NT2/D1 (cell line): Measurements from ENCODE around the gene KLF15.
A peak's percentile ranks its signal among the peaks of the same experiment; 100 is the strongest.

Experiments used
- DNase-seq: peaks from one replicate; pipeline ENCODE4 v3.0.0-alpha.2; 2011; ENCODE audit warnings: low read depth, low spot score
- H3K27me3 ChIP-seq: 2 replicates; pipeline ENCODE4 v1.6.0; 2011; ENCODE audit warnings: mild to moderate bottlenecking; ENCODE audit not compliant: insufficient read length, insufficient read depth
- H3K36me3 ChIP-seq: 2 replicates; pipeline ENCODE4 v1.6.1; 2011; ENCODE audit warnings: mild to moderate bottlenecking, low read length, mixed read lengths; ENCODE audit not compliant: insufficient read depth, insufficient read length
- H3K4me1 ChIP-seq: 2 replicates; pipeline ENCODE4 v1.5.1; 2011; ENCODE audit not compliant: insufficient read depth, insufficient read length
- H3K4me3 ChIP-seq: 2 replicates; pipeline ENCODE4 v1.5.1; 2011; ENCODE audit warnings: low read depth; ENCODE audit not compliant: insufficient read length
- H3K9ac ChIP-seq: 2 replicates; pipeline ENCODE4 v1.6.0; 2011; ENCODE audit warnings: low read depth; ENCODE audit not compliant: insufficient read length
- H3K9me3 ChIP-seq: 2 replicates; pipeline ENCODE4 v1.5.1; 2011; ENCODE audit warnings: mild to moderate bottlenecking, low read length; ENCODE audit not compliant: insufficient read depth
- SUZ12 ChIP-seq: IDR thresholded peaks from 2 replicates; pipeline ENCODE4 v1.6.1; 2011; ENCODE audit not compliant: insufficient read length, insufficient read depth; ENCODE audit errors: extremely low read depth
- YY1 ChIP-seq: IDR thresholded peaks from 2 replicates; pipeline ENCODE4 v1.6.1; 2011; ENCODE audit not compliant: insufficient read length, insufficient read depth
- ZNF274 ChIP-seq: IDR thresholded peaks from 2 replicates; pipeline ENCODE4 v1.6.1; 2011; ENCODE audit warnings: mild to moderate bottlenecking, low read depth, low read length

KLF15 gene

DNA sequence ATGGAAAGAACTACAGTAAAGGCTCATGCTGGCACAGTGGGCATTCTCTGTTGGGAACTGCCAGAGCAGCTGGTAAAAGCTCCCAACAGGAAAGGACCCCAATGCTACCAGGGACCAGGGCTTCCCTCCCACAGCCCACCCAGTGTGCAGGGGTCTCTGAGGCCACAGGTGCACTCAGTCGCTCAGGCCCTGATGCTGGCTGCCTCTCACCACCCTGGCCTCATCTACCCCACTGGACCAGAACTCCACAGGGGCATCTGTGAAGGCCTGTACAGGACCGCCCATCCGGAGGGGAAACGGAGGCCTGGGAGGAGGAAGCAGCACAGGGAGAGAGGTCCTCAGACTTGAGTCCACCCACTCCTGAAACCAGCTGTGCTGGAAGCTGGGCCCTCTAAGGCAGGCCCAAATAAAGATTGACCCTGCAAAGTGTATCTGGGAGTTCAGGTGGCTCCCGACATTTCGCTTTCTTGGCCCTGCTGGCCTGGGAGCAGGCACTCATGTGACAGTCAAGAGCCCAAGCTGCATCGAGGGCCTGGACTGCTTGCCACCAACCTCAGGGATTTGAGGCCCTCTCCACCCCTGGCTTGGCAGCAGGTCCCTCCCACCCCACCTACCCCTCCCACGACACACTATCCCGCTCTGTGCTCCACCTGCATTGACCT, 12.7 kb downstream of the KLF15 start:
- DNase-seq = no peak

DNA sequence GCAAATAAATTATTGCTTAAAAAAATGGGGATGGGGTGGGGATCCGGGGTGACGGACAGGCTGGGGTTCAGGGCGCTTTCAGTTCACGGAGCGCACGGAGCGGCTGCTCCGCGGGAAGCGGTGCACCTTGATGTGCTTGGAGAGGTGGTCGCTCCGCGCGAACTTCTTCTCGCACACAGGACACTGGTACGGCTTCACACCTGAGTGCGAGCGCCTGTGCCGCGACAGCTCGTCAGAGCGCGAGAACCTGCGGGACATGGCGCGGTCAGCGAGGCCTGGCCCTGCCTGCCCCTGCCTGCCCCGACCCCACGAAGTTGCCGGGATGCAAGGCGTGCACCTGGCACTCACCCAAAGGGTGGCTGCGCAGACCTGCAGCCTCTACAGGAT, 13.6 kb downstream of the KLF15 start:
- H3K9ac ChIP-seq = peak overlapping the region; percentile 44
- no peaks in the 10 kb centered on the region for H3K36me3 ChIP-seq
- no peaks in the 10 kb centered on the region for H3K9me3 ChIP-seq
- H3K4me3 ChIP-seq = no peak overlapping the region
- peaks cover 5% of the 10 kb centered on the region for H3K4me1 ChIP-seq
- DNase-seq = no peak
- H3K27me3 ChIP-seq = no peaks in the 10 kb centered on the region
- no peak for TF ChIP-seq YY1
- no peak for TF ChIP-seq SUZ12
- TF ChIP-seq ZNF274 = no peak

More for the DNA sequence above, 12.7 kb downstream of the KLF15 start:
- TF ChIP-seq YY1 (no peak), SUZ12 (no peak), ZNF274 (no peak)
- Histone ChIP-seq H3K9ac (no peak overlapping the region), H3K27me3 (no peaks in the 10 kb centered on the region), H3K4me1 (peaks cover 8% of the 10 kb centered on the region), H3K36me3 (no peaks in the 10 kb centered on the region), H3K4me3 (no peak overlapping the region), H3K9me3 (no peaks in the 10 kb centered on the region)

DNA sequence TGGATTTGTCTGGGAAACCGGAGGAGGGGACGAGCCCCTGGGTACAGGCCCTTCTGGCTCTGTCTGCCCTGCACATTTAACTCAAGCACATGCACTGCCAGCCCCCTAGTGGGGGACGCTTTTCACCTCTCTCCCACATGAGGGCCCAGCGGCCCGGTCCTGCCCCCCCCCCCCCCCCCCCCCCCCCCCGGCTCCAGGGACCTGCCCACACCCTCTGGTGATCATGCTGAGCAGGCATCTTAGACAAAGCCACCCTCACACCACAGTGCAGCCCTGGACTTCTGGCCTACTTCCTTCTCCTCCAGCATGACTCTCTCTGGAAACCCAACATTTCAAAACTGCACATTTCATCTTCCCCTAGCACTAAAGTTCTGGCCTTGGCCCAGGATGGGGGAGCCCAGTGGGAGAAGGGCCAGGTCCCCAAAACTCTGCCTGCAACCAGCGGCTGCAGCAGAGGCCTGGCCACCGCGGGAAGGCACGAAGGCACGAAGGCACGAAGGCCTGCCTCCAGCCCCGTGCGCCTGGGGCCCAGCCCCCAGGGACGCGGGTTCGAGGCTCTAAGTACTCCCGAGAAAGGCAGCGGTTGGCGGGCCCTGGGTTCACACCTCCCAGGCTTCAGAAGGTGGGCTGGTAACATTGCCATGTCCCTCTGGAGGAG, 14.1 kb downstream of the KLF15 start:
- Histone ChIP-seq H3K27me3 (no peaks in the 10 kb centered on the region), H3K36me3 (no peaks in the 10 kb centered on the region), H3K9ac (no peak overlapping the region), H3K4me3 (no peak overlapping the region), H3K9me3 (no peaks in the 10 kb centered on the region), H3K4me1 (peaks cover 5% of the 10 kb centered on the region)
- peak; percentile 43 for DNase-seq
- TF ChIP-seq ZNF274 (no peak), YY1 (no peak), SUZ12 (no peak)

DNA sequence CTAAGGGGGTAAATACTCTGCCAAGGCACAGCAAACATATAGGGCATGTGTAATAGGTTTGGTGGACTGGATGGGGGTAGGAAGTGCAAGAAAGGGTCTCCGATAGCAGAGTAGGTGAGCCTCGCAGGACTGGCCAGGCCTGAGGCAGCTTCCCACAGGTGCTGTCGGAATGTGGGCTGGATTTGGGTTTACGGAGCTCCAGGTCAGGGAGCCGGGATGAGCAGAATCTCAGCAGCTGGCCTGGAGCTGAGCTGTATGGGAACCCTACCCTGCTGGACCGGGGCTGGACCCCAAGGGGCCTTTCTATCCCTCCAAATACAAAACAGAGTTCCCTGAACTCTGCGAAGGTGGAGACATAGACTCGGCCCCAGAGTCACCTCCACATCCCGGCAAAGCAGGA, 15.0 kb downstream of the KLF15 start:
- Histone ChIP-seq H3K4me1 (peaks cover 2% of the 10 kb centered on the region), H3K9ac (no peak overlapping the region), H3K27me3 (no peaks in the 10 kb centered on the region), H3K36me3 (no peaks in the 10 kb centered on the region), H3K4me3 (no peak overlapping the region), H3K9me3 (no peaks in the 10 kb centered on the region)
- TF ChIP-seq ZNF274 (no peak), SUZ12 (no peak), YY1 (no peak)
- no peak for DNase-seq

DNA sequence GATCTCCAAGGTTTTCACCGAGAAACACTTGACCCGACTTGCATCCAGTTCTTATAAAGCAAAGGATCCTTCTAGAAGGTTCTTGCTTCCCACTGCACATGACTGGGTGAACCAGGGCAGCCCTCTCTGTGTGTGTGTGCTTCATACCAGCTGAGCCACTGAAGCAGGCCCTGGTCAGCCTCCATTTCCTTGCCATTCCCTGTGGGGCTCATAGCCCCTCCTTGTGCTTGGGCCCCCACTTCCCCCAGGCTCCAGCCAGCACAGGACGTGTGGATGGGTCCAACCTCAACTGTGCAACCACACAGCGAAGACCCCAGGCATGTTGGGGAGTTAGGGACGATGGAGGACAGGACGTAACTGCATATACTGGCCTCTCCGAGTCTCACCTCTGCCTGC, 15.5 kb downstream of the KLF15 start:
- TF ChIP-seq YY1 (no peak), SUZ12 (no peak), ZNF274 (no peak)
- H3K36me3 ChIP-seq = no peaks in the 10 kb centered on the region
- no peak for DNase-seq
- no peak overlapping the region for H3K9ac ChIP-seq
- H3K4me3 ChIP-seq = no peak overlapping the region
- H3K9me3 ChIP-seq = no peaks in the 10 kb centered on the region
- H3K4me1 ChIP-seq = peaks cover 2% of the 10 kb centered on the region
- no peaks in the 10 kb centered on the region for H3K27me3 ChIP-seq

DNA sequence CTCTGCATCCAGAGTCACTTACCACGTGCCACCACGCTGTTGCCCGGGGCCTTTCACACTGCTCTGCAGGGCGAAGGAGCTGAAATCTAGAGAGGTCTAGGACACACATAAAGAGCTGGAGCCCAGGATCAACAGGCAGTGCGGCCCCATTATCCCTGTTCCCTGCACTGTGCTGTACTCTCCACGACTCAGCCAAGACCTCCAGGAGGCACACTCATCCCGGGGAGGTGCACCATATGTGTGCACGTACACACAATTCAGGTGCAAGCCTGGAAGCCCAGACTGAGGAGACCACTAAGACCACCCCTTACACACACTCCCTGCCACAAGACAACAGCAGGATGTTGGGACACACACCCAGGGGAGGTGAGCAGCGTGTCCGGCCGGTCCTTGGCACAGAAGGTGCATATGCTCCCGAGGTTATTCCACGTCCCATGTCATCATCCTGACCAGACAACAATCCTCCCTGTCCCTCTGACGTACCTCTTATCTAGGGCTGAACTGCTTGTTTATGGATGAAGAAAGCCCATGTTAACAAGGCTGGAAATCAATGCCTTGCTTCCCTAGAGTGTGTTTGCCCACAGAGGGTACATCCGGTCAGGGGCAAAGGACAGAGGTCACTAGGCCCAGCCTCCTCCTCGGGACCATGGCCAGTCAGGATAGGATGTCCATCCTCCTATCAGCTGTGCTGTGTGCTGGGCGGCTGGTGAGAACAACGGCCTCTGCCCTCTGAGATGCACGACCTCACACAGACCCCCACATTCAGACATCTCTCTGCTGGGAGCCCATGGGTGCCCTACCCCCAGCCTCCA, 16.1 kb downstream of the KLF15 start:
- Histone ChIP-seq H3K9me3 (no peaks in the 10 kb centered on the region), H3K27me3 (no peaks in the 10 kb centered on the region), H3K4me3 (no peak overlapping the region), H3K36me3 (no peaks in the 10 kb centered on the region), H3K4me1 (peaks cover 2% of the 10 kb centered on the region), H3K9ac (no peak overlapping the region)
- TF ChIP-seq ZNF274 = no peak
- TF ChIP-seq SUZ12 = no peak
- TF ChIP-seq YY1 = no peak
- no peak for DNase-seq

DNA sequence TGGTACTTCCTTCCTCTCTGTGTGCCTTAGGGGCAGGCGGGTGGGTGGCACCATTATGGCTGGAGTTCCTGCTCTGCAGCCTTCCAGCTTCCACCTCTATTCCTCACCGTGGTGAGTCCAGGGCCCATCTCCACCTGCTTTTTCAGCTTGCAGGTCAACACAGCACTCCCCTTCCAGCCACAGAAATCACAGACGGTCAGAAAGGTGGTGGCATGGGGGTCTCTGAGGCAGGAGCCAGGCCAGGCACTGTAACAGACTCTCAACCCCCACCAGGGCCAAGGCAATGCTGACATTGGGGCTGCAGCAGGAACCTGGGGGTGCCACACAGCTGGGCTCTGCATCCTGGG, 16.6 kb downstream of the KLF15 start:
- no peak for TF ChIP-seq SUZ12
- no peak for TF ChIP-seq ZNF274
- TF ChIP-seq YY1 = no peak
- no peaks in the 10 kb centered on the region for H3K27me3 ChIP-seq

More for the DNA sequence above, 16.6 kb downstream of the KLF15 start:
- H3K4me3 ChIP-seq = no peak overlapping the region
- H3K36me3 ChIP-seq = no peaks in the 10 kb centered on the region
- no peaks in the 10 kb centered on the region for H3K9me3 ChIP-seq
- H3K9ac ChIP-seq = no peak overlapping the region
- no peak for DNase-seq
- H3K4me1 ChIP-seq = peaks cover 2% of the 10 kb centered on the region
